HEK293 (cell line): ENCODE results near the gene DOCK7.

Source experiments
- CTCF ChIA-PET: fragments of 350-600 bp; formaldehyde crosslinking; extraction: SDS; loops from one replicate; lab custom pipeline; 2021; ENCODE audit warnings: antibody characterized with exemption; lab: Yijun Ruan, JAX
- POLR2A ChIA-PET: fragments of 300-600 bp; formaldehyde crosslinking; extraction: SDS; loops from one replicate; lab custom pipeline; 2020; ENCODE audit warnings: antibody characterized with exemption, inconsistent platforms; lab: Yijun Ruan, JAX
- H3K27ac ChIP-seq: fragments of 200-500 bp; sonication (Bioruptor generic); 2 replicates; pipeline ENCODE4 v1.5.1; 2014; ENCODE audit warnings: low read depth, low read length, control low read depth, inconsistent platforms; ENCODE audit errors: extremely low read depth
- H3K36me3 ChIP-seq, 2 experiments: fragments of 200-500 bp in 1 of 2; sonication (Bioruptor generic) in 1 of 2; 1 replicate in 1 of 2; 2 replicates in 1 of 2; pipeline ENCODE4 v1.5.1; 2014 to 2017; ENCODE audit warnings: inconsistent platforms in 2 of 2, low read length in 2 of 2; ENCODE audit not compliant: control insufficient read depth in 2 of 2, insufficient read depth in 1 of 2
- H3K4me1 ChIP-seq: fragments of 200-500 bp; sonication (Bioruptor generic); 2 replicates; pipeline ENCODE4 v1.5.1; 2014; ENCODE audit warnings: mild to moderate bottlenecking, low read length, inconsistent platforms; ENCODE audit not compliant: control insufficient read depth, insufficient read depth
- H3K4me3 ChIP-seq: 2 replicates; pipeline ENCODE4 v1.5.1; 2011; ENCODE audit warnings: low read depth, mild to moderate bottlenecking, control low read depth, low read length, moderate library complexity
- H3K9me3 ChIP-seq: fragments of 200-500 bp; sonication (Bioruptor generic); 2 replicates; pipeline ENCODE4 v1.5.1; 2014; ENCODE audit warnings: low read depth, low read length, inconsistent platforms; ENCODE audit not compliant: control insufficient read depth, insufficient read depth
- GLI2 ChIP-seq: fragments of 450-650 bp; formaldehyde crosslinking; IDR thresholded peaks from 2 replicates; pipeline ENCODE4; 2017; ENCODE audit warnings: missing biosample characterization, missing genetic modification characterization, low read depth, borderline replicate concordance
- HOXD13 ChIP-seq: sonication (generic); formaldehyde crosslinking; IDR thresholded peaks from 2 replicates; pipeline ENCODE4 v1.8.0; 2022; ENCODE audit warnings: missing genetic modification reagents, borderline replicate concordance
- INSM2 ChIP-seq: fragments of 450-650 bp; formaldehyde crosslinking; IDR thresholded peaks from 2 replicates; pipeline ENCODE4 v1.5.1; 2016; ENCODE audit warnings: missing biosample characterization, missing genetic modification characterization
- MEIS1 ChIP-seq: sonication (generic); formaldehyde crosslinking; IDR thresholded peaks from 2 replicates; pipeline ENCODE4 v1.8.1; 2022; ENCODE audit warnings: missing genetic modification reagents, mild to moderate bottlenecking, borderline replicate concordance
- PRDM1 ChIP-seq: fragments of 450-650 bp; formaldehyde crosslinking; IDR thresholded peaks from 2 replicates; pipeline ENCODE4; 2016; ENCODE audit warnings: missing biosample characterization, missing genetic modification characterization
- SP7 ChIP-seq: fragments of 450-650 bp; formaldehyde crosslinking; IDR thresholded peaks from 2 replicates; pipeline ENCODE4 v1.5.1; 2016; ENCODE audit warnings: missing biosample characterization, missing genetic modification characterization
- ZBTB11 ChIP-seq: fragments of 450-650 bp; formaldehyde crosslinking; conservative IDR thresholded peaks from 2 replicates; pipeline ENCODE4 v1.5.1; 2016; ENCODE audit warnings: low read depth, missing biosample characterization, missing genetic modification characterization
- ZBTB17 ChIP-seq: fragments of 450-650 bp; formaldehyde crosslinking; IDR thresholded peaks from 2 replicates; pipeline ENCODE4 v1.5.1; 2016; ENCODE audit warnings: missing biosample characterization, missing genetic modification characterization
- ZBTB21 ChIP-seq: fragments of 450-650 bp; formaldehyde crosslinking; IDR thresholded peaks from 2 replicates; pipeline ENCODE4 v1.5.1; 2017; ENCODE audit warnings: missing biosample characterization, missing genetic modification characterization
- ZEB2 ChIP-seq: fragments of 450-650 bp; formaldehyde crosslinking; IDR thresholded peaks from 2 replicates; pipeline ENCODE4 v1.5.1; 2016; ENCODE audit warnings: missing biosample characterization, missing genetic modification characterization
- ZFP37 ChIP-seq: fragments of 450-650 bp; formaldehyde crosslinking; IDR thresholded peaks from 2 replicates; pipeline ENCODE4 v1.5.1; 2016; ENCODE audit warnings: missing biosample characterization, missing genetic modification characterization
- ZFP69B ChIP-seq: fragments of 450-650 bp; formaldehyde crosslinking; IDR thresholded peaks from 2 replicates; pipeline ENCODE4 v1.5.1; 2016; ENCODE audit warnings: missing biosample characterization, missing genetic modification characterization
- ZNF302 ChIP-seq: fragments of 450-650 bp; formaldehyde crosslinking; IDR thresholded peaks from 2 replicates; pipeline ENCODE4 v1.5.1; 2016; ENCODE audit warnings: missing biosample characterization, missing genetic modification characterization, low read depth
- ZNF311 ChIP-seq: fragments of 450-650 bp; formaldehyde crosslinking; IDR thresholded peaks from 2 replicates; pipeline ENCODE4 v1.5.1; 2017; ENCODE audit warnings: missing biosample characterization, missing genetic modification characterization, borderline replicate concordance
- ZNF366 ChIP-seq: fragments of 450-650 bp; formaldehyde crosslinking; conservative IDR thresholded peaks from 2 replicates; pipeline ENCODE4 v1.5.1; 2016; ENCODE audit warnings: missing biosample characterization, missing genetic modification characterization
- ZNF558 ChIP-seq: fragments of 450-650 bp; formaldehyde crosslinking; IDR thresholded peaks from 2 replicates; pipeline ENCODE4 v1.5.1; 2016; ENCODE audit warnings: missing biosample characterization, missing genetic modification characterization
- ZNF560 ChIP-seq: fragments of 450-650 bp; formaldehyde crosslinking; IDR thresholded peaks from 2 replicates; pipeline ENCODE4 v1.5.1; 2017; ENCODE audit warnings: missing biosample characterization, missing genetic modification characterization, borderline replicate concordance
- ZNF629 ChIP-seq: fragments of 450-650 bp; formaldehyde crosslinking; IDR thresholded peaks from 2 replicates; pipeline ENCODE4 v1.5.1; 2017; ENCODE audit warnings: missing biosample characterization, missing genetic modification characterization
- ZNF660 ChIP-seq: fragments of 450-650 bp; IDR thresholded peaks from 2 replicates; pipeline ENCODE4 v1.5.1; 2018; ENCODE audit warnings: missing biosample characterization, mild to moderate bottlenecking, missing genetic modification characterization
- ZNF677 ChIP-seq: fragments of 450-650 bp; IDR thresholded peaks from 2 replicates; pipeline ENCODE4 v1.5.0; 2018; ENCODE audit warnings: missing biosample characterization, mild to moderate bottlenecking, missing genetic modification characterization, moderate library complexity
- ZNF76 ChIP-seq: fragments of 450-650 bp; formaldehyde crosslinking; IDR thresholded peaks from 2 replicates; pipeline ENCODE4; 2016; ENCODE audit warnings: low read depth, missing biosample characterization, missing genetic modification characterization, borderline replicate concordance
- ZSCAN16 ChIP-seq: fragments of 450-650 bp; formaldehyde crosslinking; IDR thresholded peaks from 2 replicates; pipeline ENCODE4 v1.5.1; 2016; ENCODE audit warnings: missing biosample characterization, missing genetic modification characterization
- ZXDB ChIP-seq: fragments of 450-650 bp; formaldehyde crosslinking; IDR thresholded peaks from 2 replicates; pipeline ENCODE4 v1.5.1; 2016; ENCODE audit warnings: missing biosample characterization, missing genetic modification characterization
- TF ChIP-seq, protein P1 (sequence below): fragments of 450-650 bp; formaldehyde crosslinking; IDR thresholded peaks from 2 replicates; pipeline ENCODE4 v1.5.1; 2016; ENCODE audit warnings: missing biosample characterization, missing genetic modification characterization
- TF ChIP-seq, protein P2 (sequence below): fragments of 450-650 bp; formaldehyde crosslinking; IDR thresholded peaks from 2 replicates; pipeline ENCODE4 v1.5.1; 2016; ENCODE audit warnings: missing biosample characterization, missing genetic modification characterization
- TF ChIP-seq, protein P3 (sequence below): fragments of 450-650 bp; formaldehyde crosslinking; IDR thresholded peaks from 2 replicates; pipeline ENCODE4 v1.5.1; 2016; ENCODE audit warnings: missing biosample characterization, missing genetic modification characterization
- TF ChIP-seq, protein P4 (sequence below): fragments of 450-650 bp; formaldehyde crosslinking; IDR thresholded peaks from 2 replicates; pipeline ENCODE4 v1.5.1; 2016; ENCODE audit warnings: missing biosample characterization, missing genetic modification characterization

The DOCK7 gene

GRCh38 chr1:62621907-62622306 lies 66.3 kb downstream of the DOCK7 start:
- TF ChIP-seq ZFP37 (tag by site-specific recombination) (0 out of 2 replicates have a peak, but pooled peaks have one; percentile 39), INSM2 (tag by site-specific recombination) (no peak), ZXDB (no peak), ZSCAN16 (tag by site-specific recombination) (peak; percentile 78; the same call in 1 of the 2 replicates), ZNF366 (tag by site-specific recombination) (peak; percentile 35; the same call in 1 of the 2 replicates), ZNF560 (tag by site-specific recombination) (no peak), ZBTB21 (peak; percentile 95), PRDM1 (tag by site-specific recombination) (peak; percentile 49), ZNF311 (tag by site-specific recombination) (no peak), ZFP69B (tag by site-specific recombination) (no peak), ZNF558 (tag by site-specific recombination) (no peak), ZBTB11 (tag by site-specific recombination) (no peak), ZNF660 (tag by site-specific recombination) (peak; percentile 72; the same call in 1 of the 2 replicates), ZNF629 (tag by site-specific recombination) (peak; percentile 89), ZEB2 (tag by site-specific recombination) (0 out of 2 replicates have a peak, but pooled peaks have one; percentile 45), ZNF76 (tag by site-specific recombination) (no peak), SP7 (tag by site-specific recombination) (no peak), ZNF677 (tag by site-specific recombination) (no peak), MEIS1 (no peak), HOXD13 (CRISPR knock-in tag) (no peak), GLI2 (tag by site-specific recombination) (no peak), ZBTB17 (tag by site-specific recombination) (peak; percentile 74), ZNF302 (tag by site-specific recombination) (no peak)
- TF ChIP-seq, protein P1, sequence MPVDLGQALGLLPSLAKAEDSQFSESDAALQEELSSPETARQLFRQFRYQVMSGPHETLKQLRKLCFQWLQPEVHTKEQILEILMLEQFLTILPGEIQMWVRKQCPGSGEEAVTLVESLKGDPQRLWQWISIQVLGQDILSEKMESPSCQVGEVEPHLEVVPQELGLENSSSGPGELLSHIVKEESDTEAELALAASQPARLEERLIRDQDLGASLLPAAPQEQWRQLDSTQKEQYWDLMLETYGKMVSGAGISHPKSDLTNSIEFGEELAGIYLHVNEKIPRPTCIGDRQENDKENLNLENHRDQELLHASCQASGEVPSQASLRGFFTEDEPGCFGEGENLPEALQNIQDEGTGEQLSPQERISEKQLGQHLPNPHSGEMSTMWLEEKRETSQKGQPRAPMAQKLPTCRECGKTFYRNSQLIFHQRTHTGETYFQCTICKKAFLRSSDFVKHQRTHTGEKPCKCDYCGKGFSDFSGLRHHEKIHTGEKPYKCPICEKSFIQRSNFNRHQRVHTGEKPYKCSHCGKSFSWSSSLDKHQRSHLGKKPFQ (tag by site-specific recombination) = no peak
- TF ChIP-seq, protein P2, sequence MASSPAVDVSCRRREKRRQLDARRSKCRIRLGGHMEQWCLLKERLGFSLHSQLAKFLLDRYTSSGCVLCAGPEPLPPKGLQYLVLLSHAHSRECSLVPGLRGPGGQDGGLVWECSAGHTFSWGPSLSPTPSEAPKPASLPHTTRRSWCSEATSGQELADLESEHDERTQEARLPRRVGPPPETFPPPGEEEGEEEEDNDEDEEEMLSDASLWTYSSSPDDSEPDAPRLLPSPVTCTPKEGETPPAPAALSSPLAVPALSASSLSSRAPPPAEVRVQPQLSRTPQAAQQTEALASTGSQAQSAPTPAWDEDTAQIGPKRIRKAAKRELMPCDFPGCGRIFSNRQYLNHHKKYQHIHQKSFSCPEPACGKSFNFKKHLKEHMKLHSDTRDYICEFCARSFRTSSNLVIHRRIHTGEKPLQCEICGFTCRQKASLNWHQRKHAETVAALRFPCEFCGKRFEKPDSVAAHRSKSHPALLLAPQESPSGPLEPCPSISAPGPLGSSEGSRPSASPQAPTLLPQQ (tag by site-specific recombination) = 0 out of 2 replicates have a peak, but pooled peaks have one; percentile 34
- TF ChIP-seq, protein P3, sequence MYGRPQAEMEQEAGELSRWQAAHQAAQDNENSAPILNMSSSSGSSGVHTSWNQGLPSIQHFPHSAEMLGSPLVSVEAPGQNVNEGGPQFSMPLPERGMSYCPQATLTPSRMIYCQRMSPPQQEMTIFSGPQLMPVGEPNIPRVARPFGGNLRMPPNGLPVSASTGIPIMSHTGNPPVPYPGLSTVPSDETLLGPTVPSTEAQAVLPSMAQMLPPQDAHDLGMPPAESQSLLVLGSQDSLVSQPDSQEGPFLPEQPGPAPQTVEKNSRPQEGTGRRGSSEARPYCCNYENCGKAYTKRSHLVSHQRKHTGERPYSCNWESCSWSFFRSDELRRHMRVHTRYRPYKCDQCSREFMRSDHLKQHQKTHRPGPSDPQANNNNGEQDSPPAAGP (tag by site-specific recombination) = no peak
- TF ChIP-seq, protein P4, sequence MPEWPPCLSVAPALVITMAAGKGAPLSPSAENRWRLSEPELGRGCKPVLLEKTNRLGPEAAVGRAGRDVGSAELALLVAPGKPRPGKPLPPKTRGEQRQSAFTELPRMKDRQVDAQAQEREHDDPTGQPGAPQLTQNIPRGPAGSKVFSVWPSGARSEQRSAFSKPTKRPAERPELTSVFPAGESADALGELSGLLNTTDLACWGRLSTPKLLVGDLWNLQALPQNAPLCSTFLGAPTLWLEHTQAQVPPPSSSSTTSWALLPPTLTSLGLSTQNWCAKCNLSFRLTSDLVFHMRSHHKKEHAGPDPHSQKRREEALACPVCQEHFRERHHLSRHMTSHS = no peak
- no peaks in the 10 kb centered on the region for H3K9me3 ChIP-seq
- ChIA-PET CTCF (no interaction called here), POLR2A (no interaction called here)
- H3K4me3 ChIP-seq = no peak overlapping the region
- H3K4me1 ChIP-seq = no peaks in the 10 kb centered on the region
- peaks cover 0 to 13% of the 10 kb centered on the region in 2 experiments; a peak in 1 of 3 replicates for H3K36me3 ChIP-seq
- H3K27ac ChIP-seq = no peak overlapping the region
